Measurements from ENCODE around the gene TSC22D2. TPM values are rescaled to one million over a fixed set of nuclear protein-coding genes. Genes with fewer than 3 reads are reported as not detected.
A peak's percentile ranks its signal among the peaks of the same experiment; 100 is the strongest.

The TSC22D2 gene
- total and polyA plus RNA-seq, 2 of the 4 experiments (the other 2 are of a cell fraction) = 12.2 to 20.5 TPM

GRCh38 chr3:150411546-150411945 lies 3.4 kb downstream of the TSC22D2 start:
- H3K36me3 ChIP-seq (ENCODE audit: control insufficient read depth, insufficient read depth, low read length) = peaks cover 6% of the 10 kb centered on the region
- ATAC-seq (ENCODE audit: low read depth) (no peak), DNase-seq (no peak)
- H2AK9ac ChIP-seq (replicated peaks; ENCODE audit: low read depth, low read length, poor library complexity) = no peak overlapping the region
- H3K79me1 ChIP-seq (ENCODE audit: low read depth in 1 of 2, low read length in 2 of 2) = peaks cover 0 to 3% of the 10 kb centered on the region in 2 experiments; a peak in 3 of 4 replicates
- H4K20me1 ChIP-seq (ENCODE audit: insufficient read depth, low read length) = peaks cover 72% of the 10 kb centered on the region
- peaks cover 5% of the 10 kb centered on the region for H3K4me1 ChIP-seq (ENCODE audit: control insufficient read depth, insufficient read depth, low read length)
- H3K14ac ChIP-seq (replicated peaks; ENCODE audit: low read depth, low read length) = peak overlapping the region; percentile 85
- no peak overlapping the region for H4K91ac ChIP-seq (ENCODE audit: insufficient read depth, low read depth, low read length)
- H4K8ac ChIP-seq (ENCODE audit: low read depth in 2 of 2, low read length in 2 of 2) = no peak overlapping the region
- H3K9me1 ChIP-seq (ENCODE audit: insufficient read depth, low read length) = no peaks in the 10 kb centered on the region; the same call in 1 of the 2 replicates
- H3K27ac ChIP-seq (ENCODE audit: insufficient read depth, low read length) = peak overlapping the region; percentile 60; the same call in 1 of the 2 replicates
- H3K23ac ChIP-seq (ENCODE audit: low read depth, low read length) = peak overlapping the region; percentile 94
- H3K4me2 ChIP-seq (ENCODE audit: low read depth, low read length) = peak overlapping the region; percentile 93
- H3K9me3 ChIP-seq (ENCODE audit: control insufficient read depth, insufficient read depth, low read length) = no peaks in the 10 kb centered on the region
- no peak for TF ChIP-seq USF2 (IDR thresholded peaks at IDR 0.05; ENCODE audit: low read depth, low read length)
- TF ChIP-seq FOS (IDR thresholded peaks at IDR 0.05; ENCODE audit: low read depth, low read length) = no peak
- TF ChIP-seq ELK1 (IDR thresholded peaks at IDR 0.05; ENCODE audit: borderline replicate concordance, low read depth, low read length) = no peak
- no peak for TF ChIP-seq MXI1 (IDR thresholded peaks at IDR 0.05; ENCODE audit: borderline replicate concordance, low read depth, low read length)
- TF ChIP-seq MAZ (IDR thresholded peaks at IDR 0.05; ENCODE audit: borderline replicate concordance, low read depth, low read length) = no peak
- TF ChIP-seq RFX5 (IDR thresholded peaks at IDR 0.05; ENCODE audit: low read depth, low read length) = no peak
- TF ChIP-seq CHD1 (IDR thresholded peaks at IDR 0.05; ENCODE audit: low read depth, low read length) = no peak
- TF ChIP-seq CTCF (conservative IDR thresholded peaks at IDR 0.05; ENCODE audit: low read depth, low read length) = no peak
- no peak for TF ChIP-seq CEBPB (IDR thresholded peaks at IDR 0.05; ENCODE audit: low read depth, low read length)
- TF ChIP-seq NFE2L2 (IDR thresholded peaks at IDR 0.05; ENCODE audit: low read depth, low read length) = no peak
- no peak for TF ChIP-seq RCOR1 (IDR thresholded peaks at IDR 0.05; ENCODE audit: insufficient replicate concordance, low read length)
- no peak for TF ChIP-seq MAFK (IDR thresholded peaks at IDR 0.05; ENCODE audit: low read depth, low read length)
- no peak for TF ChIP-seq BHLHE40 (IDR thresholded peaks at IDR 0.05; ENCODE audit: low read depth, low read length)
- BruUV-seq (replicated peaks) = TSS peak; percentile 23
- peak overlapping the region; percentile 75; the same call in 1 of the 2 replicates for H3K56ac ChIP-seq (ENCODE audit: extremely low read depth, insufficient read depth, low read length)
- H3K4me3 ChIP-seq (ENCODE audit: insufficient read depth, low read depth, low read length) = peak overlapping the region; percentile 76
- no peak overlapping the region for H2BK120ac ChIP-seq (ENCODE audit: low read depth, low read length)
- ChIA-PET CTCF (interaction anchor here (1.1 to 1.9 kb wide), 3 partner anchors 40 to 184 kb away, joined by 3 to 7 read pairs (median 3); no protein-coding TSS in a partner anchor), POLR2A (ENCODE audit: unreplicated experiment) (no interaction called here)
- H2BK15ac ChIP-seq (ENCODE audit: low read depth, low read length) = no peak overlapping the region
- no CpG with 5 or more reads among the region's 3 CpGs for WGBS, 2 experiments (ENCODE audit: extremely low coverage in 2 of 2, insufficient read length in 1 of 2)
- H4K5ac ChIP-seq (ENCODE audit: low read depth, low read length) = no peak overlapping the region
- dilution Hi-C loops (cut with HindIII; ENCODE audit: low sequenced_read_pairs, unreplicated experiment) = no loop called here
- no peaks in the 10 kb centered on the region for H3K27me3 ChIP-seq (ENCODE audit: control insufficient read depth, insufficient read depth, low read length)
- in situ Hi-C loops (cut with MboI; ENCODE audit: low sequenced_read_pairs) = no loop called here
- H3K18ac ChIP-seq (ENCODE audit: low read depth, low read length) = peak overlapping the region; percentile 52; the same call in 1 of the 2 replicates
- H2BK5ac ChIP-seq (ENCODE audit: low read depth, low read length, poor library complexity, severe bottlenecking) = peak overlapping the region; percentile 95
- H3K9ac ChIP-seq (ENCODE audit: low read depth, low read length) = peak overlapping the region; percentile 93
- H2AFZ ChIP-seq (replicated peaks; ENCODE audit: low read length, poor library complexity) = no peak overlapping the region
- no peak overlapping the region for H3K4ac ChIP-seq (ENCODE audit: low read depth, low read length)
- intact Hi-C loops (cut with micrococcal nuclease) = no loop called here
- H2AK5ac ChIP-seq (ENCODE audit: low read depth, low read length) = no peak overlapping the region
- no peak overlapping the region for H2BK20ac ChIP-seq (ENCODE audit: low read depth, low read length)
